Gastrocnemius medialis (tissue), 4 donors: ENCODE results near the gene CCIN. TPM values are rescaled to one million over a fixed set of nuclear protein-coding genes. Genes with fewer than 3 reads are reported as not detected.
"Not testable (repeated sequence)": the region's sequence is repeated elsewhere in the genome, so short reads cannot be mapped to it uniquely, and the experiment has no call there.

Experiments
- ATAC-seq, 2 donors: fragments of 150-250 bp; one replicate each; pipeline ENCODE4 v1.9.1; 2016
- DNase-seq, 2 donors: peaks; one replicate each; pipeline ENCODE4 v3.0.0-alpha.2; 2019
- H3K27ac ChIP-seq, 4 donors: fragments of 200-600 bp; sonication (generic); 1 replicate in 1 of 4; 2 replicates in 3 of 4; pipeline ENCODE4 v1.5.1; 2016 to 2018; ENCODE audit warnings: mild to moderate bottlenecking in 2 of 4, moderate library complexity in 1 of 4
- H3K27me3 ChIP-seq, 3 donors: fragments of 200-600 bp; sonication (generic) in 2 of 3; 1 replicate in 1 of 3; 2 replicates in 2 of 3; pipeline versions ENCODE4 v1.5.1 to v1.6.0; 2016 to 2019; ENCODE audit warnings: mild to moderate bottlenecking in 1 of 3, moderate library complexity in 1 of 3
- H3K36me3 ChIP-seq, 2 donors: fragments of 200-600 bp; sonication (generic) in 1 of 2; one replicate each; pipeline ENCODE4 v1.5.1; 2017 to 2018
- H3K4me1 ChIP-seq, 2 donors: fragments of 200-600 bp; sonication (generic) in 1 of 2; one replicate each; pipeline ENCODE4 v1.5.1; 2016 to 2017; ENCODE audit warnings: mild to moderate bottlenecking in 2 of 2
- H3K4me3 ChIP-seq, 4 donors: fragments of 200-600 bp; sonication (generic) in 3 of 4; 1 replicate in 1 of 4; 2 replicates in 3 of 4; pipeline ENCODE4 v1.5.1; 2016 to 2019; ENCODE audit warnings: mild to moderate bottlenecking in 2 of 4
- H3K9me3 ChIP-seq, 3 donors: fragments of 200-600 bp; sonication (generic) in 2 of 3; 1 replicate in 1 of 3; 2 replicates in 2 of 3; pipeline ENCODE4 v1.5.1; 2016 to 2019
- CTCF ChIP-seq, 5 experiments: fragments of 450-650 bp in 3 of 5; fragments of 200-600 bp in 2 of 5; sonication (generic) in 2 of 5; IDR thresholded peaks in 4 of 5; conservative IDR thresholded peaks in 1 of 5; 1 replicate in 4 of 5; 2 replicates in 1 of 5; pipeline ENCODE4 v1.5.1; 2016 to 2019; ENCODE audit warnings: antibody characterized with exemption in 5 of 5, mild to moderate bottlenecking in 3 of 5, moderate library complexity in 3 of 5
- POLR2A ChIP-seq, 2 donors: fragments of 450-650 bp; IDR thresholded peaks; one replicate each; pipeline ENCODE4 v1.6.1; 2017; ENCODE audit warnings: antibody characterized with exemption in 2 of 2, mild to moderate bottlenecking in 2 of 2, moderate library complexity in 2 of 2
- in situ Hi-C, 4 donors: fragments of 200-750 bp; cut with MboI; loops; one replicate each; pipeline versions ENCODE4 v1.15.0 to v1.8.0; 2017; ENCODE audit warnings: low sequenced_read_pairs in 4 of 4
- intact Hi-C: fragments of 100-400 bp; cut with DNase I; formaldehyde crosslinking; loops from one replicate; pipeline ENCODE4 v1.15.1; 2023; ENCODE audit warnings: low total_unique reads
- total RNA-seq, 4 donors: library from RNA; depleted of rRNA; stranded (reverse); fragments of >200 nt; gene quantifications; one replicate each; pipeline versions ENCODE4 v1.1.0 to v1.2.3, GENCODE V29; 2016

CCIN gene
- total RNA-seq, 4 donors from 2014 or later: not detected

DNA sequence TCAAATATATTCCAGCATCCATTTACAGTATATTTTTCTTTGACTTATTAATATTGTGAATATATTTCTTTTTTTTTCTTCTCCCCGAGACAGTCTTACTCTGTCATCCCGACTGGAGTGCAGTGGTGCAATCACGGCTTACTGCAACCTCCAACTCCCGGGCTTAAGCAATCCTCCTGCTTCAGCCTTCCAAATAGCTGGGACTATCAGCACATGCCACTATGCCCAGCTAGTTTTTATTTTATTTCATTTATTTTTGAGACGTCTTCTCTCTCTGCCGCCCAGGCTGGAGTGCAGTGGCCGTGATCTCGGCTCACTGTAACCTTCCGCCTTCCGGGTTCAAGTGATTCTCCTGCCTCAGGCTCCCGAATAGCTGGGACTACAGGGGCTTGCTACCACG lies 40.0 kb upstream of the CCIN start:
- Histone ChIP-seq H3K27me3 (no peaks in the 10 kb centered on the region), H3K36me3 (no peaks in the 10 kb centered on the region), H3K9me3 (no peaks in the 10 kb centered on the region), H3K27ac (no peak overlapping the region), H3K4me3 (no peak overlapping the region), H3K4me1 (no peaks in the 10 kb centered on the region)
- DNase-seq: no peak
- in situ Hi-C loops: no loop called here
- TF ChIP-seq POLR2A (IDR thresholded peaks at IDR 0.05): no peak
- TF ChIP-seq CTCF (IDR thresholded peaks at IDR 0.05 in 4 of 5, conservative IDR thresholded peaks at IDR 0.05 in 1 of 5): no peak
- intact Hi-C loops: no loop called here
- no peak for ATAC-seq

GRCh38 chr9:36131666-36132065 lies 37.5 kb upstream of the CCIN start:
- H3K36me3 ChIP-seq, intact Hi-C loops, DNase-seq, ATAC-seq, H3K4me1 ChIP-seq, H3K27me3 ChIP-seq, H3K27ac ChIP-seq, H3K9me3 ChIP-seq, H3K4me3 ChIP-seq, in situ Hi-C loops: not testable (repeated sequence)

DNA sequence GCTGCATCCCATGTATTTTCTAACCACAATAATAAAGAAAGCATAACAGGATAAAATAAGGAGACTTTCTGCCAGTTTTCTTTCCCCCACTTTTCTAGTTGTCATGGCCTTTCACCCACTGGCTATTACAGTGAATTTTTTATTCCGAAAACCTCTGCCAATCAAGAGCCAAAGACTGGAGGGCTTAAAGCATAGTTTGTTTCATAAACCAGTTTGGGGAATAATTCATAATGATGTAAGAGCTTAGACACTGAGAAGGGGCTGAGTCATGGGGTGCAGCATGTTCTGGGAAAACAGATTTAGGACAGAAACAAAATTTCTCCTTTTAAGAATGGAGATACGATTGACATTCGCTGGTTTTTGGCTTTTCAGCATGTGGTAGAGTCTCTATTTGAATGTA lies 37.1 kb upstream of the CCIN start:
- in situ Hi-C loops: no loop called here
- Histone ChIP-seq H3K4me1 (peaks cover 1 to 6% of the 10 kb centered on the region in 2 donors), H3K27me3 (peaks cover 0 to 4% (median 3%) of the 10 kb centered on the region in 3 donors), H3K36me3 (no peaks in the 10 kb centered on the region), H3K27ac (no peak overlapping the region), H3K9me3 (no peaks in the 10 kb centered on the region), H3K4me3 (no peak overlapping the region)
- ATAC-seq (no peak), DNase-seq (no peak)
- no peak for TF ChIP-seq POLR2A (IDR thresholded peaks at IDR 0.05)
- no peak for TF ChIP-seq CTCF (IDR thresholded peaks at IDR 0.05 in 4 of 5, conservative IDR thresholded peaks at IDR 0.05 in 1 of 5)
- intact Hi-C loops: no loop called here

DNA sequence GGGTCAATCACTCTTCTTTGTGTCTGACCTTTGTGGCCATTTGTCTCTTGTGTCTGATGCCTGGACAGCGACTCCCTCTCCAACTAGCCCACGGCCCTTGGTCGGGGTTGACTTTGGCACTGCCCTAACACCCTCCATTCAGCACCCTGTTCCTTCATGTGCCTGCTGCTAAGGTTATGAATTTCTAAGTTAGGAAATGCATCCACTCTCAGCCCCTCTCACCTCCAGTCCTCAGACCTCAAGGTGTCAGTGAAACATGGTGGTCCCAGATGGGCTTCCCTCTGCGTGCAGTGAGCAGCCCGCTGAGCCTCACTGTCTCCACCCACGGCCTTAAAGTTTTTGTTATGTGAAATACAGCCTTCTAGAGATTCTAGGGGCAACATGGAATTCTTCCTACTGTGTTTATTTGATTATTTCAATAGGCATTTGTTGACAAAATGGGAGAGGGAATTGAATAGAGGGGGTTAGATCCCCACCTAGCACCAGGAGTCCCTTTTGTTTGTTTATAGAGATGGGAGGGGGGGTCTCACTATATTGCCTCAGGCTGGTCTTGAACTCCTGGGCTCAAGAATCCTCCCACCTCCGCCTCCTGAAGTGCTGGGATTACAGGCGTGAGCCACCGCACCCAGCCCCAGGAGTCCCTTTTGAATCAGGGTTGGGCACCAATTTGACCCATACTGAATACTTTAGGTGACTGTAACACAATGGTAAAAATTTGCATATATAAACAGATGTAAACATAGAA lies 34.3 kb upstream of the CCIN start:
- peaks cover 5 to 21% (median 17%) of the 10 kb centered on the region in 3 donors for H3K27me3 ChIP-seq
- no peaks in the 10 kb centered on the region for H3K36me3 ChIP-seq
- no peaks in the 10 kb centered on the region for H3K9me3 ChIP-seq
- in situ Hi-C loops: no loop called here
- ATAC-seq: no peak
- no peak overlapping the region for H3K4me3 ChIP-seq
- H3K27ac ChIP-seq: no peak overlapping the region
- intact Hi-C loops: no loop called here
- no peak for DNase-seq
- peaks cover 7 to 13% of the 10 kb centered on the region in 2 donors for H3K4me1 ChIP-seq
- no peak for TF ChIP-seq CTCF (IDR thresholded peaks at IDR 0.05 in 4 of 5, conservative IDR thresholded peaks at IDR 0.05 in 1 of 5)
- no peak for TF ChIP-seq POLR2A (IDR thresholded peaks at IDR 0.05)

- TF ChIP-seq CTCF (IDR thresholded peaks at IDR 0.05 in 4 of 5, conservative IDR thresholded peaks at IDR 0.05 in 1 of 5): no peak
- H3K27ac ChIP-seq: peak overlapping the region in 1 of 4 donors; percentile 47
- peaks cover 7 to 13% of the 10 kb centered on the region in 2 donors for H3K4me1 ChIP-seq
- ATAC-seq (peak in 1 of 2 donors; percentile 7), DNase-seq (no peak)
- H3K4me3 ChIP-seq: peak overlapping the region; percentile 57 to 79 (median 60)
- in situ Hi-C loops: no loop called here
- no peaks in the 10 kb centered on the region for H3K36me3 ChIP-seq
- no peaks in the 10 kb centered on the region for H3K9me3 ChIP-seq
- intact Hi-C loops: loop anchor here (2.0 kb wide), 2 partner anchors 31 to 33 kb away; no protein-coding TSS in a partner anchor
- peaks cover 5 to 21% (median 17%) of the 10 kb centered on the region in 3 donors for H3K27me3 ChIP-seq
These were observed 33.4 kb upstream of the CCIN start for GRCh38 chr9:36135741-36136271.
